HG02970 (cell line): ENCODE measurements around the gene PYGL.
"Not testable (repeated sequence)": the region's sequence is repeated elsewhere in the genome, so short reads cannot be mapped to it uniquely, and the experiment has no call there.

Source experiments
- ATAC-seq: cut with Tn5 transposase; IDR thresholded peaks from one replicate; pipeline ENCODE4 v1.9.1; 2021; ENCODE audit warnings: mild to moderate bottlenecking, moderate library complexity, moderate number of reproducible peaks; ENCODE audit not compliant: unreplicated experiment, low FRiP score

PYGL gene

GRCh38 chr14:50929506-50929905 is 14.8 kb downstream of the PYGL start:
- no peak for ATAC-seq

GRCh38 chr14:50928002-50928635 is 16.2 kb downstream of the PYGL start:
- no peak for ATAC-seq

GRCh38 chr14:50926851-50927386 is 17.4 kb downstream of the PYGL start:
- no peak for ATAC-seq

- no peak for ATAC-seq
Measured at GRCh38 chr14:50924843-50925242, 19.4 kb downstream of the PYGL start.

GRCh38 chr14:50924236-50924635 is 20.0 kb downstream of the PYGL start:
- no peak for ATAC-seq

- ATAC-seq = no peak
Measured at GRCh38 chr14:50922803-50923202, 21.5 kb downstream of the PYGL start.

- ATAC-seq = no peak
Measured at GRCh38 chr14:50920482-50921230, 23.6 kb downstream of the PYGL start.

GRCh38 chr14:50919524-50919923 is 24.8 kb downstream of the PYGL start:
- not testable (repeated sequence) for ATAC-seq

GRCh38 chr14:50917449-50917848 is 26.8 kb downstream of the PYGL start:
- no peak for ATAC-seq

- no peak for ATAC-seq
Measured at GRCh38 chr14:50910495-50911420, 33.5 kb downstream of the PYGL start.

- ATAC-seq = no peak
Measured at GRCh38 chr14:50906326-50907065, 37.8 kb downstream of the PYGL start.

- no peak for ATAC-seq
Measured at GRCh38 chr14:50904719-50905118, 39.6 kb downstream of the PYGL start.

GRCh38 chr14:50901361-50901760 is 42.9 kb downstream of the PYGL start:
- no peak for ATAC-seq

- no peak for ATAC-seq
Measured at GRCh38 chr14:50897658-50898175, 46.6 kb downstream of the PYGL start.

GRCh38 chr14:50897005-50897404 is 47.3 kb downstream of the PYGL start:
- not testable (repeated sequence) for ATAC-seq

GRCh38 chr14:50896421-50896820 is 47.9 kb downstream of the PYGL start:
- not testable (repeated sequence) for ATAC-seq

- ATAC-seq = no peak
Measured at GRCh38 chr14:50892255-50892654, 52.0 kb downstream of the PYGL start.

GRCh38 chr14:50887476-50887875 is 56.8 kb downstream of the PYGL start:
- no peak for ATAC-seq

- no peak for ATAC-seq
Measured at GRCh38 chr14:50883827-50884197, 60.5 kb downstream of the PYGL start.
